ENCODE data around the gene DPH3. TPM values are rescaled to one million over a fixed set of nuclear protein-coding genes. Genes with fewer than 3 reads are reported as not detected.

DPH3 gene
- total and polyA plus RNA-seq, 2 experiments from 2014 or later: 15.3 to 84.3 TPM

GRCh38 chr3:16280671-16281070, 15.9 kb upstream of the DPH3 start:
- no peaks in the 10 kb centered on the region for H3K9me3 Mint-ChIP-seq
- peaks cover 12% of the 10 kb centered on the region for H3K36me3 Mint-ChIP-seq (ENCODE audit: low read depth)
- ATAC-seq (no peak), DNase-seq (ENCODE audit: low spot score) (no peak)
- Histone ChIP-seq H3K9me2 (ENCODE audit: insufficient read depth) (no peaks in the 10 kb centered on the region), H3K79me2 (replicated peaks; ENCODE audit: insufficient read depth) (no peaks in the 10 kb centered on the region), H3K27ac (ENCODE audit: low read depth) (no peak overlapping the region), H3K4me3 (no peak overlapping the region), H3K4me1 (ENCODE audit: insufficient read depth) (no peaks in the 10 kb centered on the region), H3K27me3 (ENCODE audit: insufficient read depth) (no peaks in the 10 kb centered on the region), H3F3A (replicated peaks; ENCODE audit: low read depth) (no peaks in the 10 kb centered on the region), H2AFZ (no peak overlapping the region), H3K4me2 (no peak overlapping the region), H4K20me1 (replicated peaks; ENCODE audit: insufficient read depth) (peaks cover 6% of the 10 kb centered on the region; the same call in 1 of the 2 replicates), H3K36me3 (ENCODE audit: insufficient read depth) (peaks cover 18% of the 10 kb centered on the region; the same call in 1 of the 2 replicates)
- peaks cover 2% of the 10 kb centered on the region for H3K27me3 Mint-ChIP-seq (ENCODE audit: insufficient read depth, low read depth, poor library complexity)
- no peaks in the 10 kb centered on the region for H3K4me1 Mint-ChIP-seq
- H3K4me3 Mint-ChIP-seq: no peak overlapping the region
- H3K27ac Mint-ChIP-seq: no peak overlapping the region
- no peak for TF ChIP-seq STAT1 (IDR thresholded peaks at IDR 0.05; ENCODE audit: unreplicated experiment)
- no peak for TF ChIP-seq ZNF114 (CRISPR knock-in tag; IDR thresholded peaks at IDR 0.05)
- TF ChIP-seq ETS1 (IDR thresholded peaks at IDR 0.05): no peak
- TF ChIP-seq EZH2 (IDR thresholded peaks at IDR 0.05; ENCODE audit: low read depth, unreplicated experiment): no peak
- TF ChIP-seq, protein P1, sequence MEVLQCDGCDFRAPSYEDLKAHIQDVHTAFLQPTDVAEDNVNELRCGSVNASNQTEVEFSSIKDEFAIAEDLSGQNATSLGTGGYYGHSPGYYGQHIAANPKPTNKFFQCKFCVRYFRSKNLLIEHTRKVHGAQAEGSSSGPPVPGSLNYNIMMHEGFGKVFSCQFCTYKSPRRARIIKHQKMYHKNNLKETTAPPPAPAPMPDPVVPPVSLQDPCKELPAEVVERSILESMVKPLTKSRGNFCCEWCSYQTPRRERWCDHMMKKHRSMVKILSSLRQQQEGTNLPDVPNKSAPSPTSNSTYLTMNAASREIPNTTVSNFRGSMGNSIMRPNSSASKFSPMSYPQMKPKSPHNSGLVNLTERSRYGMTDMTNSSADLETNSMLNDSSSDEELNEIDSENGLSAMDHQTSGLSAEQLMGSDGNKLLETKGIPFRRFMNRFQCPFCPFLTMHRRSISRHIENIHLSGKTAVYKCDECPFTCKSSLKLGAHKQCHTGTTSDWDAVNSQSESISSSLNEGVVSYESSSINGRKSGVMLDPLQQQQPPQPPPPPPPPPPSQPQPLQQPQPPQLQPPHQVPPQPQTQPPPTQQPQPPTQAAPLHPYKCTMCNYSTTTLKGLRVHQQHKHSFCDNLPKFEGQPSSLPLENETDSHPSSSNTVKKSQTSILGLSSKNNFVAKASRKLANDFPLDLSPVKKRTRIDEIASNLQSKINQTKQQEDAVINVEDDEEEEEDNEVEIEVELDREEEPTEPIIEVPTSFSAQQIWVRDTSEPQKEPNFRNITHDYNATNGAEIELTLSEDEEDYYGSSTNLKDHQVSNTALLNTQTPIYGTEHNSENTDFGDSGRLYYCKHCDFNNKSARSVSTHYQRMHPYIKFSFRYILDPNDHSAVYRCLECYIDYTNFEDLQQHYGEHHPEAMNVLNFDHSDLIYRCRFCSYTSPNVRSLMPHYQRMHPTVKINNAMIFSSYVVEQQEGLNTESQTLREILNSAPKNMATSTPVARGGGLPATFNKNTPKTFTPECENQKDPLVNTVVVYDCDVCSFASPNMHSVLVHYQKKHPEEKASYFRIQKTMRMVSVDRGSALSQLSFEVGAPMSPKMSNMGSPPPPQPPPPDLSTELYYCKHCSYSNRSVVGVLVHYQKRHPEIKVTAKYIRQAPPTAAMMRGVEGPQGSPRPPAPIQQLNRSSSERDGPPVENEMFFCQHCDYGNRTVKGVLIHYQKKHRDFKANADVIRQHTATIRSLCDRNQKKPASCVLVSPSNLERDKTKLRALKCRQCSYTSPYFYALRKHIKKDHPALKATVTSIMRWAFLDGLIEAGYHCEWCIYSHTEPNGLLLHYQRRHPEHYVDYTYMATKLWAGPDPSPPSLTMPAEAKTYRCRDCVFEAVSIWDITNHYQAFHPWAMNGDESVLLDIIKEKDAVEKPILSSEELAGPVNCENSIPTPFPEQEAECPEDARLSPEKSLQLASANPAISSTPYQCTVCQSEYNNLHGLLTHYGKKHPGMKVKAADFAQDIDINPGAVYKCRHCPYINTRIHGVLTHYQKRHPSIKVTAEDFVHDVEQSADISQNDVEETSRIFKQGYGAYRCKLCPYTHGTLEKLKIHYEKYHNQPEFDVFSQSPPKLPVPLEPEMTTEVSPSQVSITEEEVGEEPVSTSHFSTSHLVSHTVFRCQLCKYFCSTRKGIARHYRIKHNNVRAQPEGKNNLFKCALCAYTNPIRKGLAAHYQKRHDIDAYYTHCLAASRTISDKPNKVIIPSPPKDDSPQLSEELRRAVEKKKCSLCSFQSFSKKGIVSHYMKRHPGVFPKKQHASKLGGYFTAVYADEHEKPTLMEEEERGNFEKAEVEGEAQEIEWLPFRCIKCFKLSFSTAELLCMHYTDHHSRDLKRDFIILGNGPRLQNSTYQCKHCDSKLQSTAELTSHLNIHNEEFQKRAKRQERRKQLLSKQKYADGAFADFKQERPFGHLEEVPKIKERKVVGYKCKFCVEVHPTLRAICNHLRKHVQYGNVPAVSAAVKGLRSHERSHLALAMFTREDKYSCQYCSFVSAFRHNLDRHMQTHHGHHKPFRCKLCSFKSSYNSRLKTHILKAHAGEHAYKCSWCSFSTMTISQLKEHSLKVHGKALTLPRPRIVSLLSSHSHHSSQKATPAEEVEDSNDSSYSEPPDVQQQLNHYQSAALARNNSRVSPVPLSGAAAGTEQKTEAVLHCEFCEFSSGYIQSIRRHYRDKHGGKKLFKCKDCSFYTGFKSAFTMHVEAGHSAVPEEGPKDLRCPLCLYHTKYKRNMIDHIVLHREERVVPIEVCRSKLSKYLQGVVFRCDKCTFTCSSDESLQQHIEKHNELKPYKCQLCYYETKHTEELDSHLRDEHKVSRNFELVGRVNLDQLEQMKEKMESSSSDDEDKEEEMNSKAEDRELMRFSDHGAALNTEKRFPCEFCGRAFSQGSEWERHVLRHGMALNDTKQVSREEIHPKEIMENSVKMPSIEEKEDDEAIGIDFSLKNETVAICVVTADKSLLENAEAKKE (CRISPR knock-in tag; IDR thresholded peaks at IDR 0.05): no peak
- TF ChIP-seq JUNB (IDR thresholded peaks at IDR 0.05; ENCODE audit: unreplicated experiment): no peak
- no peak for TF ChIP-seq CREB1 (CRISPR knock-in tag; IDR thresholded peaks at IDR 0.05; ENCODE audit: low read depth)
- TF ChIP-seq, protein P2, sequence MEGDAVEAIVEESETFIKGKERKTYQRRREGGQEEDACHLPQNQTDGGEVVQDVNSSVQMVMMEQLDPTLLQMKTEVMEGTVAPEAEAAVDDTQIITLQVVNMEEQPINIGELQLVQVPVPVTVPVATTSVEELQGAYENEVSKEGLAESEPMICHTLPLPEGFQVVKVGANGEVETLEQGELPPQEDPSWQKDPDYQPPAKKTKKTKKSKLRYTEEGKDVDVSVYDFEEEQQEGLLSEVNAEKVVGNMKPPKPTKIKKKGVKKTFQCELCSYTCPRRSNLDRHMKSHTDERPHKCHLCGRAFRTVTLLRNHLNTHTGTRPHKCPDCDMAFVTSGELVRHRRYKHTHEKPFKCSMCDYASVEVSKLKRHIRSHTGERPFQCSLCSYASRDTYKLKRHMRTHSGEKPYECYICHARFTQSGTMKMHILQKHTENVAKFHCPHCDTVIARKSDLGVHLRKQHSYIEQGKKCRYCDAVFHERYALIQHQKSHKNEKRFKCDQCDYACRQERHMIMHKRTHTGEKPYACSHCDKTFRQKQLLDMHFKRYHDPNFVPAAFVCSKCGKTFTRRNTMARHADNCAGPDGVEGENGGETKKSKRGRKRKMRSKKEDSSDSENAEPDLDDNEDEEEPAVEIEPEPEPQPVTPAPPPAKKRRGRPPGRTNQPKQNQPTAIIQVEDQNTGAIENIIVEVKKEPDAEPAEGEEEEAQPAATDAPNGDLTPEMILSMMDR (conservative IDR thresholded peaks at IDR 0.05; ENCODE audit: low read depth in 2 of 2): no peak
- no peak for TF ChIP-seq ZNF331 (CRISPR knock-in tag; IDR thresholded peaks at IDR 0.05; ENCODE audit: low read depth)
